Activated CD8-positive, alpha-beta memory T cell treated with anti-CD3 and anti-CD28 coated beads for 48 hours (primary cell): ENCODE results near the gene TRAK1.

ENCODE experiments used
- DNase-seq, 3 experiments: peaks; one replicate each; pipeline ENCODE4 v3.0.0-alpha.2; 2020; ENCODE audit warnings: low read depth in 2 of 3, low spot score in 2 of 3

The TRAK1 gene

GRCh38 chr3:42271786-42272185 is 180.6 kb downstream of the TRAK1 start:
- no peak for DNase-seq

GRCh38 chr3:42273361-42273760 is 182.2 kb downstream of the TRAK1 start:
- no peak for DNase-seq

- DNase-seq = no peak
Measured at GRCh38 chr3:42274266-42274665, 183.1 kb downstream of the TRAK1 start.

GRCh38 chr3:42275217-42275616 is 184.1 kb downstream of the TRAK1 start:
- DNase-seq = no peak
